PC-9 (cell line): ENCODE data around the gene ZNF668. TPM values are rescaled to one million over a fixed set of nuclear protein-coding genes. Genes with fewer than 3 reads are reported as not detected.

Experiments used
- BruUV-seq: library from RNA; stranded (reverse); fragments of 400-500 nt; replicated peaks from 2 replicates; lab custom pipeline; 2021; lab: Mats Ljungman, UMichigan
- CTCF ChIA-PET: fragments of 300-600 bp; sonication (Branson Sonifier 250); formaldehyde crosslinking; loops from one replicate; lab custom pipeline; 2022; ENCODE audit warnings: antibody characterized with exemption; lab: Charles Lee
- POLR2A ChIA-PET: fragments of 300-600 bp; sonication (Branson Sonifier 250); formaldehyde crosslinking; loops from one replicate; lab custom pipeline; 2022; ENCODE audit warnings: antibody characterized with exemption; ENCODE audit not compliant: unreplicated experiment; lab: Charles Lee
- DNase-seq, 2 experiments: peaks; one replicate each; pipeline versions ENCODE4 v3.0.0 to v3.0.0-alpha.2; 2015 to 2022; ENCODE audit warnings: mixed read lengths in 1 of 2
- H2AFZ ChIP-seq: fragments of 200-600 bp; sonication (generic); 2 replicates; pipeline ENCODE4 v1.8.1; 2017; ENCODE audit warnings: antibody characterized with exemption
- H3F3A ChIP-seq: fragments of 200-600 bp; sonication (generic); 2 replicates; pipeline ENCODE4 v1.8.1; 2017; ENCODE audit warnings: antibody characterized with exemption, mild to moderate bottlenecking, low read depth; ENCODE audit not compliant: insufficient read depth
- H3K27ac ChIP-seq: fragments of 200-600 bp; sonication (generic); 2 replicates; pipeline ENCODE4 v1.6.1; 2016; ENCODE audit warnings: mixed run types
- H3K27me3 ChIP-seq: fragments of 200-600 bp; sonication (generic); 2 replicates; pipeline ENCODE4 v1.6.1; 2016; ENCODE audit warnings: low read depth, mixed run types; ENCODE audit not compliant: insufficient read depth
- H3K36me3 ChIP-seq: fragments of 200-600 bp; sonication (generic); 2 replicates; pipeline ENCODE4 v1.6.1; 2016; ENCODE audit warnings: low read depth, mixed run types
- H3K4me1 ChIP-seq: fragments of 200-600 bp; sonication (generic); replicated peaks from 2 replicates; pipeline ENCODE4 v1.6.1; 2016; ENCODE audit warnings: mixed run types; ENCODE audit not compliant: insufficient read depth
- H3K4me2 ChIP-seq: fragments of 200-600 bp; sonication (generic); 2 replicates; pipeline ENCODE4 v1.6.1; 2017; ENCODE audit warnings: mixed run types
- H3K4me3 ChIP-seq: fragments of 200-600 bp; sonication (generic); 2 replicates; pipeline ENCODE4 v1.6.1; 2016; ENCODE audit warnings: mixed run types
- H3K79me2 ChIP-seq: fragments of 200-600 bp; sonication (generic); 2 replicates; pipeline ENCODE4 v1.6.1; 2017; ENCODE audit warnings: low read depth, mixed run types
- H3K9me2 ChIP-seq: fragments of 200-600 bp; sonication (generic); 2 replicates; pipeline ENCODE4 v1.8.1; 2017; ENCODE audit warnings: mild to moderate bottlenecking; ENCODE audit not compliant: insufficient read depth
- H3K9me3 ChIP-seq: fragments of 200-600 bp; sonication (generic); 2 replicates; pipeline ENCODE4 v1.8.1; 2016; ENCODE audit warnings: low read depth; ENCODE audit not compliant: insufficient read depth
- H4K20me1 ChIP-seq: fragments of 200-600 bp; sonication (generic); 2 replicates; pipeline ENCODE4 v1.8.1; 2017; ENCODE audit not compliant: insufficient read depth
- EZH2 ChIP-seq: fragments of 200-600 bp; sonication (generic); IDR thresholded peaks from 2 replicates; pipeline ENCODE4 v1.8.0; 2017; ENCODE audit warnings: antibody characterized with exemption, low read depth
- intact Hi-C: fragments of 100-400 bp; cut with micrococcal nuclease; formaldehyde crosslinking; loops from one replicate; pipeline ENCODE4 v1.10.0; 2022; ENCODE audit not compliant: unreplicated experiment
- total RNA-seq: library from RNA; stranded (reverse); gene quantifications from 2 replicates; pipeline ENCODE4 v1.2.3, GENCODE V29; 2021
- TF ChIP-seq, protein P1 (sequence below): fragments of 200-600 bp; sonication (generic); conservative IDR thresholded peaks from 2 replicates; pipeline ENCODE4 v1.6.1; 2017; ENCODE audit warnings: mixed run types, antibody characterized with exemption, mild to moderate bottlenecking, moderate library complexity

The ZNF668 gene
- total RNA-seq, 1 experiment from 2014 or later: 13.2 TPM

DNA sequence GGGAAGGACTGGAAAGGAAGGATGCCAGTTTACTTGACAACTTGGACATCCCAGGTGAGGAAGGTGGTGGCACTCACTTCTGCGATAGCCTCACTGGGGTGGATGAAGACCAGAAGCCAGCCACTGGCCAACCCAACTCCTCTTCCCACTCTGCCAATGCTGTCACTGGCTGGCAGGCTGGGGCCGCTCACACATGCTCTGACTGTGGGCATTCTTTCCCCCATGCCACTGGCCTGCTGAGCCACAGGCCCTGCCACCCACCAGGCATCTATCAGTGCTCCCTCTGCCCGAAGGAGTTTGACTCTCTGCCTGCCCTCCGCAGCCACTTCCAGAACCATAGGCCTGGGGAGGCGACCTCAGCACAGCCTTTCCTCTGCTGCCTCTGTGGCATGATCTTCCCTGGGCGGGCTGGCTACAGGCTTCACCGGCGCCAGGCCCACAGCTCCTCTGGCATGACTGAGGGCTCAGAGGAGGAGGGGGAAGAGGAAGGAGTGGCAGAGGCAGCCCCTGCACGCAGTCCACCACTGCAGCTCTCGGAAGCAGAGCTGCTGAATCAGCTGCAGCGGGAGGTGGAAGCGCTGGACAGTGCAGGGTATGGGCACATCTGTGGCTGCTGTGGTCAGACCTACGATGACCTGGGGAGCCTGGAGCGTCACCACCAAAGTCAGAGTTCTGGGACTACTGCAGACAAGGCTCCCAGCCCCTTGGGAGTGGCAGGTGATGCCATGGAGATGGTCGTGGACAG is 4.7 kb upstream of the ZNF668 start:
- Histone ChIP-seq H3K4me2 (no peak overlapping the region), H2AFZ (no peak overlapping the region), H3K36me3 (peaks cover 5% of the 10 kb centered on the region), H3K79me2 (peaks cover 34% of the 10 kb centered on the region), H3K27ac (no peak overlapping the region), H4K20me1 (peaks cover 38% of the 10 kb centered on the region), H3K9me2 (no peaks in the 10 kb centered on the region), H3K4me3 (no peak overlapping the region), H3F3A (peaks cover 20% of the 10 kb centered on the region; the same call in 1 of the 2 replicates), H3K27me3 (no peaks in the 10 kb centered on the region), H3K4me1 (peaks cover 9% of the 10 kb centered on the region), H3K9me3 (no peaks in the 10 kb centered on the region)
- no peak for TF ChIP-seq EZH2
- TF ChIP-seq, protein P1, sequence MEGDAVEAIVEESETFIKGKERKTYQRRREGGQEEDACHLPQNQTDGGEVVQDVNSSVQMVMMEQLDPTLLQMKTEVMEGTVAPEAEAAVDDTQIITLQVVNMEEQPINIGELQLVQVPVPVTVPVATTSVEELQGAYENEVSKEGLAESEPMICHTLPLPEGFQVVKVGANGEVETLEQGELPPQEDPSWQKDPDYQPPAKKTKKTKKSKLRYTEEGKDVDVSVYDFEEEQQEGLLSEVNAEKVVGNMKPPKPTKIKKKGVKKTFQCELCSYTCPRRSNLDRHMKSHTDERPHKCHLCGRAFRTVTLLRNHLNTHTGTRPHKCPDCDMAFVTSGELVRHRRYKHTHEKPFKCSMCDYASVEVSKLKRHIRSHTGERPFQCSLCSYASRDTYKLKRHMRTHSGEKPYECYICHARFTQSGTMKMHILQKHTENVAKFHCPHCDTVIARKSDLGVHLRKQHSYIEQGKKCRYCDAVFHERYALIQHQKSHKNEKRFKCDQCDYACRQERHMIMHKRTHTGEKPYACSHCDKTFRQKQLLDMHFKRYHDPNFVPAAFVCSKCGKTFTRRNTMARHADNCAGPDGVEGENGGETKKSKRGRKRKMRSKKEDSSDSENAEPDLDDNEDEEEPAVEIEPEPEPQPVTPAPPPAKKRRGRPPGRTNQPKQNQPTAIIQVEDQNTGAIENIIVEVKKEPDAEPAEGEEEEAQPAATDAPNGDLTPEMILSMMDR: no peak
- intact Hi-C loops: no loop called here
- no peak for DNase-seq
- ChIA-PET POLR2A (no interaction called here), CTCF (no interaction called here)
- no TSS peak for BruUV-seq

DNA sequence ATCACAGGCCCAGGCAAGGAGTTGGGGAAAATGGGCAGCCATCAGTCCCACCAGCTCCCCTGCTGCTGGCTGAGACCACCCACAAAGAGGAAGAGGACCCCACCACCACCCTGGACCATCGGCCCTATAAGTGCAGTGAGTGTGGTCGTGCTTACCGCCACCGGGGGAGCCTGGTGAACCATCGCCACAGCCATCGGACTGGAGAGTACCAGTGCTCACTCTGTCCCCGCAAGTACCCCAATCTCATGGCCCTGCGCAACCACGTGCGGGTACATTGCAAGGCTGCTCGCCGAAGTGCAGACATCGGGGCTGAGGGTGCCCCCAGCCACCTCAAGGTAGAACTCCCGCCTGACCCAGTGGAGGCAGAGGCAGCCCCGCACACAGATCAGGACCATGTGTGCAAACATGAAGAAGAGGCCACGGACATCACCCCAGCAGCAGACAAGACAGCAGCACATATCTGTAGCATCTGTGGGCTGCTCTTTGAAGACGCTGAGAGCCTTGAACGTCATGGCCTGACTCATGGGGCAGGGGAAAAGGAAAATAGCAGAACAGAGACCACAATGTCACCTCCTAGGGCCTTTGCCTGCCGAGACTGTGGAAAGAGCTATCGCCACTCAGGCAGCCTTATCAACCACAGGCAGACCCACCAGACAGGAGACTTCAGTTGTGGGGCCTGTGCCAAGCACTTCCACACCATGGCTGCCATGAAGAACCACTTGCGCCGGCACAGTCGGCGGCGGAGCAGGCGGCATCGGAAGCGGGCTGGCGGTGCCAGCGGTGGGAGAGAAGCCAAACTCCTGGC is 3.8 kb upstream of the ZNF668 start:
- H3K36me3 ChIP-seq: peaks cover 5% of the 10 kb centered on the region
- peaks cover 38% of the 10 kb centered on the region for H4K20me1 ChIP-seq
- H3K79me2 ChIP-seq: peaks cover 38% of the 10 kb centered on the region
- DNase-seq: no peak
- POLR2A ChIA-PET: no interaction called here
- H3K27ac ChIP-seq: no peak overlapping the region
- no peaks in the 10 kb centered on the region for H3K9me3 ChIP-seq
- H2AFZ ChIP-seq: no peak overlapping the region
- H3K4me1 ChIP-seq: peaks cover 9% of the 10 kb centered on the region
- H3K4me2 ChIP-seq: no peak overlapping the region
- no peak for TF ChIP-seq EZH2
- TF ChIP-seq, protein P1: no peak
- no TSS peak for BruUV-seq
- H3F3A ChIP-seq: peaks cover 21% of the 10 kb centered on the region; the same call in 1 of the 2 replicates
- CTCF ChIA-PET: no interaction called here
- no peak overlapping the region for H3K4me3 ChIP-seq
- H3K27me3 ChIP-seq: no peaks in the 10 kb centered on the region
- intact Hi-C loops: no loop called here
- no peaks in the 10 kb centered on the region for H3K9me2 ChIP-seq

GRCh38 chr16:31077024-31077423 is 3.0 kb upstream of the ZNF668 start:
- no peak overlapping the region for H2AFZ ChIP-seq
- no peaks in the 10 kb centered on the region for H3K27me3 ChIP-seq
- no peaks in the 10 kb centered on the region for H3K9me3 ChIP-seq
- no TSS peak for BruUV-seq
- no peak overlapping the region for H3K27ac ChIP-seq
- no peak overlapping the region for H3K4me2 ChIP-seq
- ChIA-PET POLR2A (no interaction called here), CTCF (no interaction called here)
- H3K36me3 ChIP-seq: peaks cover 5% of the 10 kb centered on the region
- no peaks in the 10 kb centered on the region for H3K9me2 ChIP-seq
- intact Hi-C loops: no loop called here
- H3K79me2 ChIP-seq: peaks cover 46% of the 10 kb centered on the region
- H3K4me3 ChIP-seq: no peak overlapping the region
- H4K20me1 ChIP-seq: peaks cover 30% of the 10 kb centered on the region
- peaks cover 14% of the 10 kb centered on the region; the same call in 1 of the 2 replicates for H3F3A ChIP-seq
- TF ChIP-seq, protein P1: no peak
- TF ChIP-seq EZH2: no peak
- peaks cover 14% of the 10 kb centered on the region for H3K4me1 ChIP-seq
- DNase-seq: no peak
